ENCODE data around the gene NALCN.
A peak's percentile ranks its signal among the peaks of the same experiment; 100 is the strongest.
"Not testable (repeated sequence)": the region's sequence is repeated elsewhere in the genome, so short reads cannot be mapped to it uniquely, and the experiment has no call there.

Gene NALCN

GRCh38 chr13:101331731-101332130 is 84.6 kb downstream of the NALCN start:
- DNase-seq: no peak

- DNase-seq: no peak
Observed at GRCh38 chr13:101327871-101328270, 88.4 kb downstream of the NALCN start.

DNA sequence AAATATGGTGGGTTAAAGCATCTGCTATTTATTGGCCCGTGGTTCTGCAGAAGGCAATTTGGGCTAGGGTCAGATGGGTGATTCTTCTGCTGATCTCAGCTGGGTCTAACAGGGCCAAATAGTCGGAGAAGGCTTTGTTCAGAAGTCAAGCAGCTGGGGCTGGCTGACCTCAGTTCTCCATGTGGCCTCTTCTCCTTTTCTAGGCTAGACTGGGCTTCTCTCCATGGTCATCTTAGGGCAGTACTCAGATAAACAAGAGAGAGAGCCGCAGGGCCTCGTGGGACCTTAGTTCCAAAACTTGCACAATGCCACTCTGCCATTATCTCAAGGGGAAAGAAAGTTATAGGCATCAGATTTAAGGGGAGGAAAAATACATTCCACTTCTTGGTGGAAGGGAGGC is 89.6 kb downstream of the NALCN start:
- no peak for DNase-seq

DNA sequence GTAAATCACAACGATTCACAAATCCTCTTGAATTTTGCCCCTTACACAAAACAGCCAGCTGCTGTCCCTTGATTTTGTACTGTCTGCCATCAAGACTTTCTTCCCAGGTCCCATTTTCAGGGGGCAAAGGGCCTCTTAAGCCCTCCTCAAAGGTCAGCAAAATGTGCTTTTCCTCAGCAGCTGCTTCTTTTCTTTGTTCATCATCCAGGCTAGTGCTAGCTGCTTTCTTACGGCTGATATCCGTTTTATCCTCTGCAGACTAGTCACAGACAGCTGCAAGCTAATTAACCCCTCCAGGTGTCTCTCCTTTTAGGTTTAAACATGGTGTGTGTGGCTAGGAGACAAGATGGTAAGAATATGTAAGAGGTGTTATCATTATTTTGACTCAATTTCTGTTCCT is 90.9 kb downstream of the NALCN start:
- no peak for DNase-seq

DNA sequence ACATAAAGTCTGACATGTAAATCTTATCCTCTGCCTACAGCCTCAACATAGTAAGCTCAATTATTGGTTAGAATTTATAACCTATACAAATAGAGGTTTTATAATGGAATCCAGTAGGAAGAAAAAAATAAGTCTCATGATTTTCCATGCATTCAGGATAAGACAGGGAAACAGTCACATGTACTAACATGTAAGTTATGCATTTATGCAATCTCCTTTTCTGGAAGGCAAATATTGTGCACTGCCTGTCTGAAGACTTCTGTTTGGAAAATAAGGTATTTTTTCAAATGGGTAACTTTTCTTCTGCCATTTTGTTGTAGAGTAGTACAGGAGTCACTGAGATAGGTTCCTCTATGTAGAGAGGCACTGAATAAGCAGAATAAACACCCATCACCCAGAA is 92.7 kb downstream of the NALCN start:
- no peak for DNase-seq

DNA sequence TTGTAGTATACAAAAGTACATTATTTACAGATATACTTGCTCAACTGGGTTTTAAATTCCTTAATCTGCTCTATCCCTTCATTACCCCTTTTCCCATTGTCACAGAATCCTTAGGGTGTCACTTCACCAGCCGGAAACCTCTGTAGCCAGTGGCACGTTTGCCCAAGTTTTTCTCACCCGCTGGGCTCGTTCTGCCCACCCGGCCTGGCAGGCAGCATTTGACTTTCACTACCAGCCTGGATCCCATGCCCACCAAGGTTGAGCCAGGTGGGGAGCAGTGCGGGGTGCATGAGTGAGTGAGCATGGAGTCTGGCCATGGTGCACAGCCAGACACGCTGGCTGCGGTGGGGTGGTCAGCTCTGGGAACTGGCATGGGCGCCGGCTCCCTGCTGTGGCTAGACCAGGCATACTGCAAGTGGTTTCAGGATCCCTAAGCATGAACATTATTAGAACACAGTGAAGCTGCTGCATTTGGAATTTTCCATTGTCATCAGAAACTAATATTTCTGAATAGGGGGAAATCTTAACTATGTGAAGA is 98.3 kb downstream of the NALCN start:
- DNase-seq: no peak

DNA sequence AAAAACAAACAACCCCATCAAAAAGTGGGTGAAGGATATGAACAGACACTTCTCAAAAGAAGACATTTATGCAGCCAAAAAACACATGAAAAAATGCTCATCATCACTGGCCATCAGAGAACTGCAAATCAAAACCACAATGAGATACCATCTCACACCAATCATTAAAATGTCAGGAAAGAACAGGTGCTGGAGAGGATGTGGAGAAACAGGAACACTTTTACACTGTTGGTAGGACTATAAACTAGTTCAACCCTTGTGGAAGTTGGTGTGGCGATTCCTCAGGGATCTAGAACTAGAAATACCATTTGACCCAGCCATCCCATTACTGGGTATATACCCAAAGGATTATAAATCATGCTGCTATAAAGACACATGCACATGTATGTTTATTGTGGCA is 102.8 kb downstream of the NALCN start:
- DNase-seq: not testable (repeated sequence)

DNA sequence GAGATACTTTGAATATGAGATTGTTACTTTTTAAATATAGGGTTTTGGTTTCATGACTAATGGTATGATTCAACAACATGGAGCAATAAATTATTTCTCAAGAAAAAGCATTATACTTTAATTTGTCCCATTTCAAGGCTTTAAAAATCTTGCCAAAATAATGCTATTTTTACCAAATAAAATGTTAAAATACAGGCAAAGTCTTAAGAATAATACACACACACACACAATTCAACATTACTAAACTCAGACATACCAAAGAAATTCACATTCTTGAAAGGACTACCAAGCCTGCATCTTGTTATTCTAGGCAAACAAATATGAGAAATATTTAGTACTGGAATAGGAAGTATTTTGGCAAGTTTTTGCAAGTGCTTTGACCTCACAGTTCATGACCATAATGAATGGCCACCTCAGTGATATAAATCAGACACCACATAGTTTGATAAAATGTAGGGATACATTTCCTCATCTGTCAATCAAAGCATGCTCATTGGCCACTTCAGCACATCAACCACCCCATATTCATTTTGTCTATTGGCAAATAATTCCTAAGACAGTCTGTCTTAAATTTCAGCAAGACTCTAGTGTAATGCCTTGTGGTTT is 107.2 kb downstream of the NALCN start:
- DNase-seq: no peak

GRCh38 chr13:101308247-101309013 is 107.9 kb downstream of the NALCN start:
- DNase-seq: no peak

- DNase-seq: no peak
Observed at GRCh38 chr13:101307181-101307701, 109.1 kb downstream of the NALCN start.

GRCh38 chr13:101306773-101307172 is 109.5 kb downstream of the NALCN start:
- no peak for DNase-seq

DNA sequence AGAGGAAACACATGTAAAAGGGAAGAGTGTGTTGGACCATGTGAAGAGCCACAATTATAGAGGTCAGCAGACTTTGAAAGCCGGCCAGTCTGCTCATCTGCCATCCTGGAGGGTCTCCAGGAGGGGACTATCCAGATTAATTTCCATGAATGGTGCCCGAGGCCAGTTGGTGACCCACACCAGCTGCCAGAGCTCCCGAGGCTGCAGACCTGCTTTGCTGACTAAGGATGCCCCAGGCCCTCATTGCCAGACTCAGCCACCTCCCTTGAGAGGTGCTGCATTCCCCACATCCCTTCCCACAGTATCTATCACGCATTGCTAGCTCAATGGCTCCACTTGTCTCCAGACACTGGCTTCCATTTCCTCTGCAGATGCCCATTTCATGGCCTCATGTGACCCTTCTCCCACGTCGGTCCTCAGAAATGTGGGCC is 110.3 kb downstream of the NALCN start:
- DNase-seq: no peak

DNA sequence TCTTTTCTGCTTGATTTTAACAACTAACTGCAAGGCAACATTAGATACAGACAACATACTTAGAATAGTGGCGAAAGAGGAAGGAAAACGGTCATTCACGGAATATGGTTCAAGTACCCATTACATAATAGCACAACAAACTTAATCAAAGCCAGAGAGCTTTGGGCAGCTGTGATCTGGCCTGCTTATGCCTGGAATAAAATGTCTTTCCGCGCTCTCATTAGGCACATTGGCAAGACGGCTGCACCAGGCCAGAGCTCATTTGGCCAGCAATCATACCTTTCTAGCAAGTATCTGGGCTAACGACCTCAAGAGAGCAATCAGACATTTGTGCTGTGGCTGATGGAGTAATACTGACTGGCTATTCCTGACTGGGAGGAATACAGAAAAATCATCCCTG is 112.8 kb downstream of the NALCN start:
- DNase-seq: no peak

DNA sequence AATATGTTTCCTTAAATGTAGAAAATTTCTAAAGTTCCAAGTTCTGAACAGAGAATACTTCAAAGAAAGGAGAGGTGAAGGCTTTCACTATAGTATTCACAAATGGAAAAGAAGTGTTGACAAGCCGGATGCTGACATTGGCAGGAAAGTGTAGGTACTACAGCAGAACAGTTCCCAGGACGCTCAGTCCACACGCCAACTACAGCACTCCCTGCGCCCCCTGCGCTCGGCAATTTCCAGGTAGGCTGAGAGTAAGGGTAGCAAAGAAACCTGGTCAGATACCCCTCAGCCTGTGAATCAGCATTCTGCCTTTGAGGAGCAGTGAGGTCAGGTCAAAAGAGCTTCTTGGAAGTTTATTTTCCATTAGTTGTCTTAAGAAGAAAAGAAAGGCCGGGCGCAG is 115.3 kb downstream of the NALCN start:
- DNase-seq: no peak

DNA sequence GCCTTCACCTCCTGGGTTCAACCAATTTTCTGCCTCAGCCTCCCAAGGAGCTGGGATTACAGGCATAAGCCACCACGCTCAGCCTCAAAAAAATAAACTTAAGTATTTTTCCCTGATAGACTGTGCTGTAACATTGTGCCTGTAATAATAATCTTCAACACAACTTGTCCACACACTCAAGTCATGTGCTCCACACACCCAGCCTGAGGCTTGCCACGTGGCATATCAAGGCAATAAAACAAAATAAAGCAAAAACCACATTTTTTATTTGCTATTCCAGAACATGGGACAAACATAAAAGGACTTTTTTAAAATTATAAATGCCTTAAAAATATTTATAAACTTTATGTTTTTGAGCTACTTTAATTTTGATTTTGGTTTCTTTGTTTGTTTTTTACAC is 115.8 kb downstream of the NALCN start:
- DNase-seq: no peak

DNA sequence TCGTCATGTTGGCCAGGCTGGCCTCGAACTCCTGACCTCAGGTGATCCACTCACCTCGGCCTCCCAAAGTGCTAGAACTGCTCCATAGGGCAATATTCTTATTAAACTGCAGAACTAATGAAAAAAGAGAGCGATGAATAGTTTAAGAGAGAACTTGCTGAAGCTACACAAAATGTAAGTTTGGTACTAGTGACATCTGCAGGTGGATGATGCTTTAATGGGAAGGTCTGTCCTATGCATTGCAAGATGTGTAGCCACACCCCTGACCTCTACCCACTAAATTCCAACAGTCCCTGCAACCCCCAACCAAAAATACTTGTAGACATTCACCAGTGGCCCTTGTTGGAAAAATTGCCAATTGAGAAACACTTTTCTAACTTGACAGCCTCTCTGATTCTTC is 117.8 kb downstream of the NALCN start:
- no peak for DNase-seq

DNA sequence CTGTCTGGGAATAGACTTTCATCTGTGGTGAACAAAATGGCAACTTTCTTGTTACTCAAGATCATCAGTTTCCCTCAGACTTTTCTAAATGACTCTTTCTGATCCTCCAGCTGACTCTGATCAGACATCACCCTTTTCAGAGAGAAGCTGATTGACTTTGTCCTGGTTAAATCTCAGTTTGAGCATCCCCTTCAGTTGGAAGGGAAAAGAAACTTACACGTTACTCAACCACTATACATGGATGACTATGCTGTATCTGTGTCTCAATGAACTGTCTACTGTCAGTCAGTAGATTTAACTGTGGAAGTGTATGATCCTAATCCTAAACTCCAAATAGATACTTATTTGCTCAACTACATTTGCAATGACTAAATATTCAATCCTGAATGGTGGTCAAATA is 118.5 kb downstream of the NALCN start:
- no peak for DNase-seq

GRCh38 chr13:101292711-101293110 is 123.6 kb downstream of the NALCN start:
- no peak for DNase-seq

- DNase-seq: no peak
Observed at GRCh38 chr13:101291646-101292515, 124.4 kb downstream of the NALCN start.

DNA sequence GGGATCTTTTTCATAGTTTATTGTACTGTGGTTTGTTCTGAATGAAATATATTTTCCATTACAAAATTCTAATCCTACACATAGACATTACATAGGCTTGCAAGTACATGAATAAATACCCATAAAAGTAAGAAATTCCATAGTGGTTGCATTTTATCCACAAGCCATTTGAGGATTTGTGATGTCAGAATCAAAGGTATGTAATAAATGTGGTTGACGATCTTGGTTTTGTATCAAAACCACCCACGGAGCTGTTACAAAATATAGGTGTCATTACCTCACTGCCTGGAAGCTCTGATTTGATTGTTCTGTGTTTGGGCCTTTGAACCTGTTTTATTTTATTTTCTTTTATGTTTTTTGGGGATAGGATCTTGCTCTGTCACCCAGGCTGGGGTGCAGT is 125.1 kb downstream of the NALCN start:
- DNase-seq: no peak

DNA sequence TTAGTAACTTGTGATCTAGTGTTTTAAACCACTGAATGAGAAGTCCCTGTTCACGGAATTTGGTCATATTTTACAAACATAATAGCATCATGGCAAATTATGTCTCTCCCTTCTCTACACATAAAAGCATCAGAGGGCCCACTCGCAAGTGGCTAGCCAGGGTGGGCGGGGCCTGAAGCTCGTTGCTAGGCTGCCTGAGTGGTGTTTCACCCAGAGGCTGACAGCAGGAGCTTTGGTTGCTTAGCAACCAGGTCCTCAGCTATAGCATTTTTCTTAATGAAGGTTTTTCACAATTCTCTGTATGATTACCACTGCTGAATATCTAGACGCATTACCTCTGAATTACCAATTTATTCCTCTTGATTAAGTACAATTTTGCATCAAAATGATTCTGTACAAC is 126.5 kb downstream of the NALCN start:
- peak; percentile 25 for DNase-seq

DNA sequence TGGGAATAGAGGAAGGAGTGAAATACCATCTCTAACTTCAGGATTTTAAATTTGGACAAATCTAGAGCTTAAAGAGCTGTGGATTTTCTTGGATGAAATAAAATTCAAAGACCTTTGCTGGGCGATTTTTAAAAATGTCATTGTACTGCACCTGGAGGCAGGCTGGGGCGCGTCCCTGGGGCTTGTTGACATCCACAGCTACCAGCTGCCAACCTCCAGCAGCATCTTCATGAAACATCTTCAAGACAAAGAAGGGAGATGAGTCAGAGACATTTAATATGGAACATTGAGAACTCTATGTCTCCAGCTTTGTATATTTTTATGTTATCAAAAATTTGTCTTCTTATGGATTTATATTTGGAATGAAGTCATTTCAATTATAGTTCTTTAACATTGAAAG is 132.5 kb downstream of the NALCN start:
- no peak for DNase-seq

- DNase-seq: no peak
Observed at GRCh38 chr13:101272886-101273285, 143.4 kb downstream of the NALCN start.

All from NCI-H1048 (cell line).